H9 (cell line): ENCODE results near the gene MAPRE3. TPM values are rescaled to one million over a fixed set of nuclear protein-coding genes. Genes with fewer than 3 reads are reported as not detected.
A peak's percentile ranks its signal among the peaks of the same experiment; 100 is the strongest.

Experiments
- DNase-seq: peaks from one replicate; pipeline ENCODE4 v3.0.0-alpha.2; 2017
- H2AFZ ChIP-seq: one replicate; pipeline ENCODE4 v1.6.1; 2013; ENCODE audit warnings: mild to moderate bottlenecking, low read length, control low read depth, moderate library complexity
- H2AK5ac ChIP-seq: 2 replicates; pipeline ENCODE4 v1.6.1; 2013; ENCODE audit warnings: low read length, control low read depth, mixed read lengths; ENCODE audit not compliant: insufficient read length
- H2BK120ac ChIP-seq: one replicate; pipeline ENCODE4 v1.6.1; 2013; ENCODE audit warnings: low read depth, mild to moderate bottlenecking, low read length, control low read depth, inconsistent platforms; ENCODE audit not compliant: poor library complexity, severe bottlenecking
- H2BK12ac ChIP-seq: 2 replicates; pipeline ENCODE4 v1.6.1; 2013; ENCODE audit warnings: low read length, control low read depth, mixed read lengths, low read depth; ENCODE audit not compliant: insufficient read length
- H2BK15ac ChIP-seq: 2 replicates; pipeline ENCODE4 v1.6.1; 2013; ENCODE audit warnings: low read depth, low read length, control low read depth
- H2BK20ac ChIP-seq: one replicate; pipeline ENCODE4 v1.6.1; 2013; ENCODE audit warnings: low read depth, mild to moderate bottlenecking, low read length, control low read depth, inconsistent platforms; ENCODE audit not compliant: poor library complexity, severe bottlenecking
- H2BK5ac ChIP-seq: 2 replicates; pipeline ENCODE4 v1.6.1; 2013; ENCODE audit warnings: low read length, control low read depth, mixed read lengths; ENCODE audit not compliant: insufficient read length
- H3K14ac ChIP-seq: 2 replicates; pipeline ENCODE4 v1.6.1; 2013; ENCODE audit warnings: low read length, control low read depth; ENCODE audit not compliant: insufficient read depth
- H3K18ac ChIP-seq: 2 replicates; pipeline ENCODE4 v1.6.1; 2013; ENCODE audit warnings: low read depth, mild to moderate bottlenecking, mixed read lengths, low read length, control low read depth; ENCODE audit not compliant: insufficient read length
- H3K23ac ChIP-seq: 2 replicates; pipeline ENCODE4 v1.6.1; 2013; ENCODE audit warnings: low read length, control low read depth, mixed read lengths, low read depth; ENCODE audit not compliant: insufficient read length
- H3K23me2 ChIP-seq: 2 replicates; pipeline ENCODE4 v1.6.1; 2013; ENCODE audit warnings: low read depth, mild to moderate bottlenecking, mixed read lengths, low read length, control low read depth; ENCODE audit not compliant: insufficient read length, poor library complexity, severe bottlenecking
- H3K27ac ChIP-seq: 2 replicates; pipeline ENCODE4 v1.5.1; 2013; ENCODE audit warnings: low read length, control low read depth, mixed read lengths, low read depth; ENCODE audit not compliant: insufficient read length
- H3K27me3 ChIP-seq: 2 replicates; pipeline ENCODE4 v1.6.1; 2013; ENCODE audit warnings: low read length, control low read depth, inconsistent platforms; ENCODE audit not compliant: insufficient read depth
- H3K4ac ChIP-seq: 2 replicates; pipeline ENCODE4 v1.6.1; 2013; ENCODE audit warnings: low read depth, mild to moderate bottlenecking, control low read depth, inconsistent platforms, low read length, moderate library complexity
- H3K4me1 ChIP-seq: 2 replicates; pipeline ENCODE4 v1.6.1; 2013; ENCODE audit warnings: low read length, control low read depth, inconsistent platforms; ENCODE audit not compliant: insufficient read depth
- H3K4me2 ChIP-seq: 2 replicates; pipeline ENCODE4 v1.6.1; 2013; ENCODE audit warnings: low read length, control low read depth, mixed read lengths; ENCODE audit not compliant: insufficient read length, insufficient read depth
- H3K56ac ChIP-seq: 2 replicates; pipeline ENCODE4 v1.6.1; 2013; ENCODE audit warnings: low read depth, mild to moderate bottlenecking, mixed read lengths, low read length, control low read depth; ENCODE audit not compliant: insufficient read length
- H3K79me1 ChIP-seq: 2 replicates; pipeline ENCODE4 v1.6.1; 2013; ENCODE audit warnings: low read depth, mild to moderate bottlenecking, moderate library complexity, low read length, control low read depth, inconsistent platforms; ENCODE audit not compliant: insufficient read depth, poor library complexity, severe bottlenecking
- H3K79me2 ChIP-seq: 2 replicates; pipeline ENCODE4 v1.6.1; 2013; ENCODE audit warnings: low read length, control low read depth, inconsistent platforms; ENCODE audit not compliant: insufficient read depth
- H3K9ac ChIP-seq: 2 replicates; pipeline ENCODE4 v1.6.1; 2013; ENCODE audit warnings: low read length, control low read depth, mixed read lengths; ENCODE audit not compliant: insufficient read length; ENCODE audit errors: extremely low read depth
- H3K9me3 ChIP-seq: one replicate; pipeline ENCODE4 v1.6.1; 2013; ENCODE audit warnings: low read depth, low read length, inconsistent platforms; ENCODE audit not compliant: control insufficient read depth
- H3T11ph ChIP-seq: one replicate; pipeline ENCODE4 v1.6.1; 2013; ENCODE audit warnings: mild to moderate bottlenecking, low read length, control low read depth, inconsistent platforms
- H4K20me1 ChIP-seq: one replicate; pipeline ENCODE4 v1.6.1; 2013; ENCODE audit not compliant: control insufficient read depth, insufficient read length, insufficient read depth
- H4K5ac ChIP-seq: 2 replicates; pipeline ENCODE4 v1.6.1; 2013; ENCODE audit warnings: low read depth, mild to moderate bottlenecking, mixed read lengths, low read length, control low read depth; ENCODE audit not compliant: insufficient read length
- H4K8ac ChIP-seq: replicated peaks from 2 replicates; pipeline ENCODE4 v1.6.1; 2013; ENCODE audit warnings: low read length, control low read depth, mixed read lengths, low read depth; ENCODE audit not compliant: insufficient read length
- H4K91ac ChIP-seq: 2 replicates; pipeline ENCODE4 v1.6.1; 2013; ENCODE audit warnings: low read depth, mild to moderate bottlenecking, moderate library complexity, mixed read lengths, low read length, control low read depth; ENCODE audit not compliant: insufficient read length
- H3K27ac Mint-ChIP-seq, 3 experiments: 2 replicates in 2 of 3; 3 replicates in 1 of 3; pipeline ENCODE4 v1.8.0; 2020 to 2021; ENCODE audit warnings: mixed read lengths in 3 of 3, mild to moderate bottlenecking in 1 of 3, moderate library complexity in 1 of 3
- H3K27me3 Mint-ChIP-seq: 2 replicates; pipeline ENCODE4 v1.8.0; 2021; ENCODE audit warnings: low read depth, mild to moderate bottlenecking, moderate library complexity, mixed read lengths
- H3K36me3 Mint-ChIP-seq, 3 experiments: 2 replicates in 2 of 3; 3 replicates in 1 of 3; pipeline ENCODE4 v1.8.0; 2020 to 2021; ENCODE audit warnings: low read depth in 3 of 3, mixed read lengths in 3 of 3; ENCODE audit not compliant: insufficient read depth in 1 of 3
- H3K4me1 Mint-ChIP-seq, 2 experiments: 2 replicates each; pipeline ENCODE4 v1.8.0; 2020; ENCODE audit warnings: mixed read lengths in 2 of 2
- H3K4me3 Mint-ChIP-seq, 2 experiments: 2 replicates in 1 of 2; 3 replicates in 1 of 2; pipeline ENCODE4 v1.8.0; 2020 to 2021; ENCODE audit warnings: mild to moderate bottlenecking in 2 of 2, mixed read lengths in 2 of 2, moderate library complexity in 1 of 2
- H3K9me3 Mint-ChIP-seq, 2 experiments: 2 replicates in 1 of 2; 3 replicates in 1 of 2; pipeline ENCODE4 v1.8.0; 2020; ENCODE audit warnings: mild to moderate bottlenecking in 2 of 2, mixed read lengths in 2 of 2, moderate library complexity in 1 of 2
- CTCF ChIP-seq: fragments of 200-600 bp; sonication (generic); conservative IDR thresholded peaks from 3 replicates; pipeline ENCODE4 v1.8.0; 2021; ENCODE audit warnings: antibody characterized with exemption, mild to moderate bottlenecking
- WGBS: extraction: QIAGEN DNeasy Blood & Tissue Kit; methylation state at CpG from one replicate; pipeline ENCODE4 v1.1.7; 2013; ENCODE audit warnings: missing lambda C conversion rate, low lambda C conversion rate, mixed read lengths; ENCODE audit not compliant: insufficient read length; ENCODE audit errors: extremely low coverage; 5-methylcytosine and 5-hydroxymethylcytosine counted together
- total RNA-seq: library from RNA; stranded (reverse); gene quantifications from 2 replicates; pipeline ENCODE4 v1.2.1, GENCODE V29; 2021

Gene MAPRE3
- total RNA-seq, 1 experiment from 2014 or later = 2.0 TPM

DNA sequence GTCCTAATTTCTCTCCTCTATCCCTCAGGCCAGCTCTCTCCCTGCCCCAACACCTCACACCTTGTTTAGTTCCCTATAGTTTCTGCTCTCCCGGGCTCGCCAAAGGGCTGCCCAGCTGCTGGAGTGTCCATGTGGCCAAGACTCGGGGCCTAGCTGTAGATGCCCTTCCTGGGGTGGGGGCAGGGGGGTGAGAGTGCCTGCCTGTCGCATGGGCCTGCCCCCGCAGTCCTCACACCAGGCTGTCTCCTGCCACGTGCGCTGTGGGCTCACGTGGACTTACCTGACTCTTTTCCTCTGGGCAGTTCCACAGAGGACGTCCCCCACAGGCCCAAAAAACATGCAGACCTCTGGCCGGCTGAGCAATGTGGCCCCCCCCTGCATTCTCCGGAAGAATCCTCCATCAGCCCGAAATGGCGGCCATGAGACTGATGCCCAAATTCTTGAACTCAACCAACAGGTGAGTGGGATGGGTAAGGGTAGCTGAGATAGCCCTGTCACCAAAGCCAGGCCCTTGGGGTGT is 54.9 kb downstream of the MAPRE3 start:
- H3K79me1 ChIP-seq = no peaks in the 10 kb centered on the region
- H3K23me2 ChIP-seq = no peaks in the 10 kb centered on the region
- H4K91ac ChIP-seq = no peak overlapping the region
- TF ChIP-seq CTCF = no peak; the same call in 2 of the 3 replicates
- no peak overlapping the region for H3K56ac ChIP-seq
- H4K20me1 ChIP-seq = no peaks in the 10 kb centered on the region
- no peak overlapping the region for H3K4me2 ChIP-seq
- no peak overlapping the region for H3T11ph ChIP-seq
- no peak overlapping the region for H3K18ac ChIP-seq
- H3K23ac ChIP-seq = no peak overlapping the region
- H3K4ac ChIP-seq = no peak overlapping the region
- H3K4me1 ChIP-seq = no peaks in the 10 kb centered on the region
- no peak overlapping the region for H3K14ac ChIP-seq
- H3K4me3 Mint-ChIP-seq = no peak overlapping the region
- no peak overlapping the region for H4K5ac ChIP-seq
- H2BK20ac ChIP-seq = no peak overlapping the region
- no peak overlapping the region for H2AK5ac ChIP-seq
- no CpG with 5 or more reads among the region's 13 CpGs for WGBS
- no peak overlapping the region for H2AFZ ChIP-seq
- no peak overlapping the region for H2BK120ac ChIP-seq
- no peak overlapping the region for H3K9ac ChIP-seq
- H2BK12ac ChIP-seq = no peak overlapping the region
- H3K79me2 ChIP-seq = no peaks in the 10 kb centered on the region
- H4K8ac ChIP-seq = no peak overlapping the region
- no peak for DNase-seq
- H2BK5ac ChIP-seq = no peak overlapping the region
- H3K27me3 ChIP-seq = no peaks in the 10 kb centered on the region
- H2BK15ac ChIP-seq = no peak overlapping the region
- H3K36me3 Mint-ChIP-seq = peaks cover 3 to 19% (median 9%) of the 10 kb centered on the region in 3 experiments
- peak overlapping the region in 1 of 3 experiments; percentile 60; a peak in 2 of 7 replicates for H3K27ac Mint-ChIP-seq
- H3K4me1 Mint-ChIP-seq = peaks cover 5 to 16% of the 10 kb centered on the region in 2 experiments
- H3K9me3 ChIP-seq = no peaks in the 10 kb centered on the region
- no peaks in the 10 kb centered on the region; the same call in 1 of the 2 replicates for H3K27me3 Mint-ChIP-seq
- H3K9me3 Mint-ChIP-seq = no peaks in the 10 kb centered on the region; a peak in 1 of 5 replicates
- no peak overlapping the region for H3K27ac ChIP-seq
